Suppressor macrophage treated with lipopolysaccharide for 4 hours (primary cell): Measurements from ENCODE around the gene LDHAL6A.
A peak's percentile ranks its signal among the peaks of the same experiment; 100 is the strongest.
"Not testable (repeated sequence)": the region's sequence is repeated elsewhere in the genome, so short reads cannot be mapped to it uniquely, and the experiment has no call there.

ENCODE experiments used
- DNase-seq: peaks from one replicate; pipeline ENCODE4 v3.0.0-alpha.2; 2020

Gene LDHAL6A

GRCh38 chr11:18455686-18456372 lies at the start of gene LDHAL6A:
Gene LDHAL6A (plus strand): TSS chr11:18455856. CDS start chr11:18456681, 825 bp downstream.
- DNase-seq = no peak

- not testable (repeated sequence) for DNase-seq
Observed at GRCh38 chr11:18407400-18407799, 48.3 kb upstream of the LDHAL6A start.

- no peak for DNase-seq
Observed at GRCh38 chr11:18408558-18409291, 46.9 kb upstream of the LDHAL6A start.

- no peak for DNase-seq
Observed at GRCh38 chr11:18416459-18416858, 39.2 kb upstream of the LDHAL6A start.

- DNase-seq = no peak
Observed at GRCh38 chr11:18419040-18419439, 36.6 kb upstream of the LDHAL6A start.

GRCh38 chr11:18420067-18420466 lies 35.6 kb upstream of the LDHAL6A start:
- DNase-seq = no peak

GRCh38 chr11:18427240-18427639 lies 28.4 kb upstream of the LDHAL6A start:
- no peak for DNase-seq

- DNase-seq = no peak
Observed at GRCh38 chr11:18429332-18429731, 26.3 kb upstream of the LDHAL6A start.

- no peak for DNase-seq
Observed at GRCh38 chr11:18438691-18439090, 17.0 kb upstream of the LDHAL6A start.

GRCh38 chr11:18449251-18449650 lies 6.4 kb upstream of the LDHAL6A start:
- DNase-seq = peak; percentile 66

GRCh38 chr11:18452927-18453326 lies 2.7 kb upstream of the LDHAL6A start:
- no peak for DNase-seq

- DNase-seq = no peak
Observed at GRCh38 chr11:18457450-18457849, 1.8 kb downstream of the LDHAL6A start.

GRCh38 chr11:18459634-18460033 lies 4.0 kb downstream of the LDHAL6A start:
- DNase-seq = no peak

GRCh38 chr11:18461909-18462308 lies 6.3 kb downstream of the LDHAL6A start:
- no peak for DNase-seq

- no peak for DNase-seq
Observed at GRCh38 chr11:18463439-18463838, 7.8 kb downstream of the LDHAL6A start.

- no peak for DNase-seq
Observed at GRCh38 chr11:18466402-18466801, 10.7 kb downstream of the LDHAL6A start.

GRCh38 chr11:18468059-18468458 lies 12.4 kb downstream of the LDHAL6A start:
- no peak for DNase-seq

- no peak for DNase-seq
Observed at GRCh38 chr11:18468961-18469360, 13.3 kb downstream of the LDHAL6A start.

GRCh38 chr11:18471995-18472394 lies 16.3 kb downstream of the LDHAL6A start:
- DNase-seq = no peak

- no peak for DNase-seq
Observed at GRCh38 chr11:18472587-18472986, 16.9 kb downstream of the LDHAL6A start.

- DNase-seq = no peak
Observed at GRCh38 chr11:18479063-18479462, 23.4 kb downstream of the LDHAL6A start.

- DNase-seq = no peak
Observed at GRCh38 chr11:18485913-18486528, 30.4 kb downstream of the LDHAL6A start.

- no peak for DNase-seq
Observed at GRCh38 chr11:18490319-18490718, 34.7 kb downstream of the LDHAL6A start.
